ENCODE results near the gene HEXIM2. TPM values are rescaled to one million over a fixed set of nuclear protein-coding genes. Genes with fewer than 3 reads are reported as not detected.

HEXIM2 gene
- total RNA-seq, 1 experiment from 2014 or later = 12.5 TPM

GRCh38 chr17:45139533-45139920 is 22.1 kb upstream of the HEXIM2 start:
- Histone ChIP-seq H3K9ac (ENCODE audit: extremely low read depth, insufficient read length, low read length) (no peak overlapping the region), H3K14ac (ENCODE audit: insufficient read depth, low read length) (no peak overlapping the region), H3K56ac (ENCODE audit: insufficient read length, low read depth, low read length) (no peak overlapping the region), H3K18ac (ENCODE audit: insufficient read length, low read depth, low read length) (no peak overlapping the region), H2AK5ac (ENCODE audit: insufficient read length, low read length) (no peak overlapping the region), H4K91ac (ENCODE audit: insufficient read length, low read depth, low read length) (no peak overlapping the region), H4K20me1 (ENCODE audit: control insufficient read depth, insufficient read depth, insufficient read length) (no peaks in the 10 kb centered on the region), H2BK5ac (ENCODE audit: insufficient read length, low read length) (no peak overlapping the region), H3K27me3 (ENCODE audit: insufficient read depth, low read length) (no peaks in the 10 kb centered on the region), H2AFZ (ENCODE audit: low read length) (no peak overlapping the region), H3K4me1 (ENCODE audit: insufficient read depth, low read length) (no peaks in the 10 kb centered on the region), H2BK12ac (ENCODE audit: insufficient read length, low read depth, low read length) (no peak overlapping the region), H4K8ac (replicated peaks; ENCODE audit: insufficient read length, low read depth, low read length) (no peak overlapping the region), H3K27ac (ENCODE audit: insufficient read length, low read depth, low read length) (no peak overlapping the region), H3K23me2 (ENCODE audit: insufficient read length, low read depth, low read length, poor library complexity, severe bottlenecking) (peaks cover 13% of the 10 kb centered on the region), H3T11ph (ENCODE audit: low read length) (no peak overlapping the region), H3K9me3 (ENCODE audit: control insufficient read depth, low read depth, low read length) (no peaks in the 10 kb centered on the region), H3K79me1 (ENCODE audit: insufficient read depth, low read depth, low read length, poor library complexity, severe bottlenecking) (no peaks in the 10 kb centered on the region), H3K4ac (ENCODE audit: low read depth, low read length) (no peak overlapping the region), H3K23ac (ENCODE audit: insufficient read length, low read depth, low read length) (no peak overlapping the region), H2BK20ac (ENCODE audit: low read depth, low read length, poor library complexity, severe bottlenecking) (no peak overlapping the region), H2BK120ac (ENCODE audit: low read depth, low read length, poor library complexity, severe bottlenecking) (no peak overlapping the region), H3K79me2 (ENCODE audit: insufficient read depth, low read length) (no peaks in the 10 kb centered on the region), H2BK15ac (ENCODE audit: low read depth, low read length) (no peak overlapping the region), H3K4me2 (ENCODE audit: insufficient read depth, insufficient read length, low read length) (no peak overlapping the region), H4K5ac (ENCODE audit: insufficient read length, low read depth, low read length) (no peak overlapping the region)
- no peak overlapping the region for H3K27ac Mint-ChIP-seq
- peaks cover 17 to 28% of the 10 kb centered on the region in 2 experiments for H3K4me1 Mint-ChIP-seq
- H3K27me3 Mint-ChIP-seq (ENCODE audit: low read depth) = peaks cover 3% of the 10 kb centered on the region; the same call in 1 of the 2 replicates
- no peak for DNase-seq
- WGBS (ENCODE audit: extremely low coverage, insufficient read length, low lambda C conversion rate) = no CpG with 5 or more reads among the region's 4 CpGs
- TF ChIP-seq CTCF (conservative IDR thresholded peaks at IDR 0.05) = no peak
- H3K4me3 Mint-ChIP-seq = no peak overlapping the region
- peaks cover 3 to 6% (median 4%) of the 10 kb centered on the region in 3 experiments; a peak in 5 of 7 replicates for H3K36me3 Mint-ChIP-seq (ENCODE audit: insufficient read depth in 1 of 3, low read depth in 3 of 3)
- peaks cover 2 to 3% of the 10 kb centered on the region in 2 experiments; a peak in 4 of 5 replicates for H3K9me3 Mint-ChIP-seq
